Central memory CD8-positive, alpha-beta T cell (primary cell): ENCODE measurements around the gene HIVEP2.

Source experiments
- ATAC-seq: fragments of 150-1000 bp; cut with Tn5 transposase; replicated peaks from 2 replicates; pipeline ENCODE4 v1.10.0; 2022; ENCODE audit warnings: mild to moderate bottlenecking, moderate FRiP score, moderate number of reproducible peaks; ENCODE audit not compliant: poor library complexity, severe bottlenecking; ENCODE audit errors: extremely low read depth
- DNase-seq, 2 donors: peaks; one replicate each; pipeline ENCODE4 v3.0.0; 2021; ENCODE audit warnings: low spot score in 2 of 2
- H3K27ac Mint-ChIP-seq: one replicate; pipeline ENCODE4 v1.8.0; 2022; ENCODE audit warnings: low read depth, mild to moderate bottlenecking, moderate library complexity, mixed read lengths
- H3K27me3 Mint-ChIP-seq: one replicate; pipeline ENCODE4 v1.8.0; 2022; ENCODE audit warnings: mixed read lengths
- H3K36me3 Mint-ChIP-seq: one replicate; pipeline ENCODE4 v1.8.0; 2022; ENCODE audit warnings: mild to moderate bottlenecking, moderate library complexity, mixed read lengths; ENCODE audit not compliant: insufficient read depth
- H3K4me1 Mint-ChIP-seq: one replicate; pipeline ENCODE4 v1.8.0; 2022; ENCODE audit warnings: mixed read lengths
- H3K4me3 Mint-ChIP-seq: one replicate; pipeline ENCODE4 v1.8.0; 2022; ENCODE audit warnings: mild to moderate bottlenecking, moderate library complexity, mixed read lengths
- H3K9me3 Mint-ChIP-seq: one replicate; pipeline ENCODE4 v1.8.0; 2022; ENCODE audit warnings: mixed read lengths

Gene HIVEP2

GRCh38 chr6:142802124-142802523 is 142.9 kb downstream of the HIVEP2 start:
- Mint-ChIP-seq H3K36me3 (peaks cover 11% of the 10 kb centered on the region), H3K9me3 (no peaks in the 10 kb centered on the region), H3K27me3 (no peaks in the 10 kb centered on the region), H3K27ac (peak overlapping the region; percentile 44), H3K4me3 (no peak overlapping the region), H3K4me1 (peaks cover 80% of the 10 kb centered on the region)
- no peak for DNase-seq
- no peak for ATAC-seq

DNA sequence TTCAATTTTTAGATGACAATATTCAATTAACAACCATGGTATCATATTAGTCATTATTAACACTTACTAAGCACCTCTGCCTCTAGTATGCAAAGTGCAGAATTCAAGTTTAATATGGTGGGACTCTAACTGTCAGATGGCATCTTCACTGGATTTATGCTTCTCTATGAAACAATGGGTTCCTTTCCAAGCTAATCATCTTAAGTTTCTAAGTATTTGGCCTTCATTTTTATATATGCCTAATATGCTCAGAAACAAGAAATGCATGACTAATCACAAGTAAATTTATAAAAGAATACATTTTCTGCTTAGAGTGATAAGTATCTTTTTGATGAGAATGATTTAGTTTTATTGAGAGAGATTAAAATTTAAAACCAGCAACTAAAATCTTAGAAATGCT is 144.7 kb downstream of the HIVEP2 start:
- peak overlapping the region; percentile 81 for H3K27ac Mint-ChIP-seq
- no peak for DNase-seq
- ATAC-seq, result no peak
- no peaks in the 10 kb centered on the region for H3K9me3 Mint-ChIP-seq
- H3K27me3 Mint-ChIP-seq, result no peaks in the 10 kb centered on the region
- peaks cover 65% of the 10 kb centered on the region for H3K4me1 Mint-ChIP-seq
- H3K36me3 Mint-ChIP-seq, result peaks cover 8% of the 10 kb centered on the region
- H3K4me3 Mint-ChIP-seq, result no peak overlapping the region

DNA sequence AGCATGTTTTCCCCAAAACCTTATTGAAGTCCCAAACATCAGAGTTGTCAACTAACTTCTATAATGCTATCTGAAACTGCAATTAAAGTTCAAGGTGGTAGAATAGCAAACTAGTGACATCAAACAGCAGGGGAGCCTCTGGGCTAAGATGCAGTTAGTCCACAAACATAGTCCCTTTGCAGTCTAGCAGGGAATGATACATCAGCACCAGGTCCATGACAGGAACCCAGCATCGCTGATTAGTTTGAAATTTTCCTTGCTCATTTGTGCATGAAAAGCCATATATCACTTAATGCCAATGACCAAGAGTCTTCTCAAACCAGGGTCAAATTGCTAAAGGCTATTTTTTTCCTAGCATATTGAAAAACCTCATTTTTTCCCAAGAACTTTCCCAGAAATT is 145.3 kb downstream of the HIVEP2 start:
- DNase-seq (no peak), ATAC-seq (no peak)
- Mint-ChIP-seq H3K9me3 (no peaks in the 10 kb centered on the region), H3K36me3 (peaks cover 8% of the 10 kb centered on the region), H3K27me3 (no peaks in the 10 kb centered on the region), H3K4me3 (no peak overlapping the region), H3K4me1 (peaks cover 59% of the 10 kb centered on the region), H3K27ac (peak overlapping the region; percentile 81)

GRCh38 chr6:142797159-142797558 is 147.8 kb downstream of the HIVEP2 start:
- H3K4me1 Mint-ChIP-seq, result peaks cover 54% of the 10 kb centered on the region

DNA sequence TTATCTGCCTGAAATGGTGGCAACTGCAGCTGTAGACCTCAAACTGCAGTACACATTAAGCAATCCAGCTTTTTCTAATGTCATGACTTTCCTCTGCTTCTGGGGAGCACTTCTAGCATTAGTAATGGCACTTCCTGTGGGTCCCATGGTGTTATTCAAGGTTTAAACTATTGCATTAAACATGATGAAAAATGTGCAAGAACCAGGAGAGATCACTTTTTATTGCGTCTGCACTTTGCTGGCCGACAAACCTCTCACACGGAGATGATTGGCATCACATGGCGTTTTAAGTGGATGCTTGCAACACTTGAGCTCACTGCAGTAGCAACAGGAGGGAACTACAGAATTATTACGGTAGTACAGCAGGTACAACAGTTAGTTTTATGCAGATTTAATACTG is 148.4 kb downstream of the HIVEP2 start:
- Mint-ChIP-seq H3K27me3 (no peaks in the 10 kb centered on the region), H3K4me1 (peaks cover 54% of the 10 kb centered on the region), H3K4me3 (no peak overlapping the region), H3K27ac (no peak overlapping the region), H3K36me3 (peaks cover 11% of the 10 kb centered on the region), H3K9me3 (no peaks in the 10 kb centered on the region)
- DNase-seq (no peak), ATAC-seq (no peak)

More at GRCh38 chr6:142797159-142797558, 147.8 kb downstream of the HIVEP2 start:
- H3K36me3 Mint-ChIP-seq, result peaks cover 8% of the 10 kb centered on the region
- no peak overlapping the region for H3K4me3 Mint-ChIP-seq
- H3K27me3 Mint-ChIP-seq, result no peaks in the 10 kb centered on the region
- DNase-seq (no peak), ATAC-seq (no peak)
- H3K9me3 Mint-ChIP-seq, result no peaks in the 10 kb centered on the region
- H3K27ac Mint-ChIP-seq, result no peak overlapping the region

DNA sequence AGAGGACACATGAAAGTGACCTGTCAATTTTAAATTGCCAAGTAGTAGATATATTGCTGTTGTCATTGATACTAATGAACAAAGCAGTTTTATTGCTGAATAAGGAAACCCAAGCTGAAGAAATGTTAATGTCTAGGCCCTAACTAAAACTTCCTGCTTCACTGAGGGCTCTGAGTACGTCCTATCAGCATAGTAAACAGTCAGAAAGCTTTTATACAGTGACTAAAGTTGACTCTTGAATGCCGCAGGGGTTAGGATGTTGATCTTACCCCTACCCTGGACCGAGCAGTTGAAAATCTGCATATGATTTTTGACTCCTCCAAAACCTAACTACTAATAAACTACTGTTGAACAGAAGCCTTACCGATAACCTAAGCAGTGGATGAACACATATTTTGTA is 149.0 kb downstream of the HIVEP2 start:
- ATAC-seq, result no peak
- H3K4me3 Mint-ChIP-seq, result no peak overlapping the region
- DNase-seq, result no peak
- H3K27ac Mint-ChIP-seq, result no peak overlapping the region
- peaks cover 10% of the 10 kb centered on the region for H3K36me3 Mint-ChIP-seq
- H3K4me1 Mint-ChIP-seq, result peaks cover 51% of the 10 kb centered on the region
- H3K9me3 Mint-ChIP-seq, result no peaks in the 10 kb centered on the region
- no peaks in the 10 kb centered on the region for H3K27me3 Mint-ChIP-seq

DNA sequence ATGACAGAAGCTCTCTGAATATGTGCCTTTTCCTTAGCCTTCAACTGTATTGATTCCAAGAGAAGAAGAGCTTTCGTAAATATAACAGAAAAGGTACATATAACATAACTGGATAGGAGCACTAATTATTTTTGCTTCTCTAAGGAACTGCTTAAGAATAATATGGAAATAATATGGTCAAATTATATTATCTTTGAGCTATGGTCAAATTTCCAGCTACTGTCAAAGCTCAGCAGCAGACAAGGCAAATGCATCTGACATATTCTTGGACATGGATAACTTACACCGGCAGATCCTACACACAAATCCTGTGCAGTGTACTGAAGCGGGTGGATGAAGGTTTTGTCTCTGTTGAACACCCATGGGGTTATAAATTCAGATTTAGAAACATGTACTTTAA is 150.6 kb downstream of the HIVEP2 start:
- Mint-ChIP-seq H3K27ac (no peak overlapping the region), H3K9me3 (no peaks in the 10 kb centered on the region), H3K4me3 (no peak overlapping the region), H3K27me3 (no peaks in the 10 kb centered on the region), H3K36me3 (peaks cover 8% of the 10 kb centered on the region), H3K4me1 (peaks cover 44% of the 10 kb centered on the region)
- no peak for ATAC-seq
- no peak for DNase-seq

DNA sequence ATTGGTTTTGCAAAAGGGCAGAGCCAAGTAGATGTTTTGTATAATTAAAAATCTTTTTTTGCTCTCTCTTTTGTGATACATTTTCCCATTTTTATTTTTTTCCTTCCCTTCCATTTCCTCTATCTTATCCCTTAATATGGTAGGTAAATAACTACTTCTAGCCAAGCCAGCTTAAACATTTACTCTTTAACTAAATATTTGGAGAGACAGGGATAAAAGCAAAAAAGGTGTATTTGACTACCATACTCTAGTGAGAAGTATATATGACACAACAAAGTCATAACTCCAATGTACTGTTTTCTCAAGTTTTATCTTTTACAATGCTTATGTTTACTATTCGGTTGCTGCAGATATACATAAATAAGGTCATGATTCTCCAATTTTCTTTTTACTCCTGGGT is 154.7 kb downstream of the HIVEP2 start:
- ATAC-seq (no peak), DNase-seq (no peak)
- H3K36me3 Mint-ChIP-seq, result peaks cover 8% of the 10 kb centered on the region
- H3K4me1 Mint-ChIP-seq, result peaks cover 65% of the 10 kb centered on the region
- no peak overlapping the region for H3K4me3 Mint-ChIP-seq
- peak overlapping the region; percentile 4 for H3K27ac Mint-ChIP-seq
- H3K27me3 Mint-ChIP-seq, result no peaks in the 10 kb centered on the region
- H3K9me3 Mint-ChIP-seq, result no peaks in the 10 kb centered on the region

- H3K36me3 Mint-ChIP-seq, result peaks cover 8% of the 10 kb centered on the region
- peak overlapping the region; percentile 89 for H3K27ac Mint-ChIP-seq
- DNase-seq (no peak), ATAC-seq (no peak)
- no peak overlapping the region for H3K4me3 Mint-ChIP-seq
- no peaks in the 10 kb centered on the region for H3K27me3 Mint-ChIP-seq
- H3K9me3 Mint-ChIP-seq, result no peaks in the 10 kb centered on the region
- peaks cover 59% of the 10 kb centered on the region for H3K4me1 Mint-ChIP-seq
Observed at GRCh38 chr6:142787422-142787821, 157.6 kb downstream of the HIVEP2 start.

- H3K27me3 Mint-ChIP-seq, result no peaks in the 10 kb centered on the region
- H3K9me3 Mint-ChIP-seq, result no peaks in the 10 kb centered on the region
- H3K27ac Mint-ChIP-seq, result no peak overlapping the region
- peaks cover 57% of the 10 kb centered on the region for H3K4me1 Mint-ChIP-seq
- ATAC-seq (no peak), DNase-seq (no peak)
- H3K36me3 Mint-ChIP-seq, result peaks cover 8% of the 10 kb centered on the region
- H3K4me3 Mint-ChIP-seq, result no peak overlapping the region
Observed at GRCh38 chr6:142786476-142786875, 158.5 kb downstream of the HIVEP2 start.

- no peak for DNase-seq
- peaks cover 51% of the 10 kb centered on the region for H3K4me1 Mint-ChIP-seq
- H3K27ac Mint-ChIP-seq, result no peak overlapping the region
- no peak for ATAC-seq
- H3K9me3 Mint-ChIP-seq, result no peaks in the 10 kb centered on the region
- H3K36me3 Mint-ChIP-seq, result peaks cover 10% of the 10 kb centered on the region
- no peaks in the 10 kb centered on the region for H3K27me3 Mint-ChIP-seq
- H3K4me3 Mint-ChIP-seq, result no peak overlapping the region
Observed at GRCh38 chr6:142784344-142784743, 160.6 kb downstream of the HIVEP2 start.

GRCh38 chr6:142783499-142783898 is 161.5 kb downstream of the HIVEP2 start:
- Mint-ChIP-seq H3K27me3 (no peaks in the 10 kb centered on the region), H3K4me3 (no peak overlapping the region), H3K4me1 (peaks cover 48% of the 10 kb centered on the region), H3K27ac (no peak overlapping the region), H3K9me3 (no peaks in the 10 kb centered on the region), H3K36me3 (peaks cover 12% of the 10 kb centered on the region)
- DNase-seq (no peak), ATAC-seq (no peak)

DNA sequence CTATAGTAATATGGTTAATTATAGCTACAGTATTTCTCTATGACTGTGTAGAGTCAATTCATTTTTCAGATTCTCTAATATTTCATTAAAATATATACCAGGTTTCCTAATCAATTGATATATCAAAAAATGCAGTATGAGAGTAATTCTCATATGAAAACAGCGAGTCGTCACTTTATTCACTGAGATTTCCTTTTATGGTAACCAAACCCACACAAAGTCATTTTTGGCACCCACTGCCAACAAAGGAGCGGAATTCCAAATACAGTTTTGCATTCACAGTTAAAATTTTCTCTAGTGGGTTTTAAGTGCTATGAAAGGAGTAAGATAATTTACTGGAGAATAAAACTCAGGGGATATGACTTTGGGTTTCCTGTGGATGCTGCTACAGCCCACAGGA is 163.8 kb downstream of the HIVEP2 start:
- Mint-ChIP-seq H3K27me3 (no peaks in the 10 kb centered on the region), H3K36me3 (peaks cover 9% of the 10 kb centered on the region), H3K4me3 (no peak overlapping the region), H3K9me3 (no peaks in the 10 kb centered on the region), H3K4me1 (peaks cover 28% of the 10 kb centered on the region), H3K27ac (peak overlapping the region; percentile 6)
- ATAC-seq, result no peak
- DNase-seq, result no peak
